Upper lobe of left lung (tissue), 4 donors: ENCODE data around the gene PID1.

Experiments used
- CTCF ChIP-seq, 6 experiments: fragments of 450-650 bp in 4 of 6; fragments of 200-600 bp in 2 of 6; sonication (generic) in 2 of 6; IDR thresholded peaks; one replicate each; pipeline ENCODE4 v1.5.1; 2016 to 2019; ENCODE audit warnings: antibody characterized with exemption in 6 of 6
- EP300 ChIP-seq, 4 donors: sonication (generic); formaldehyde crosslinking; IDR thresholded peaks; one replicate each; pipeline ENCODE4 v1.5.1; 2017; ENCODE audit warnings: antibody characterized with exemption in 4 of 4, control low read depth in 2 of 4
- POLR2A ChIP-seq, 4 donors: fragments of 450-650 bp; IDR thresholded peaks; one replicate each; pipeline ENCODE4 v1.5.1; 2016 to 2017; ENCODE audit warnings: antibody characterized with exemption in 4 of 4, mild to moderate bottlenecking in 2 of 4
- POLR2AphosphoS5 ChIP-seq, 2 donors: sonication (generic); formaldehyde crosslinking; IDR thresholded peaks; one replicate each; pipeline ENCODE4 v1.5.1; 2017; ENCODE audit warnings: antibody characterized with exemption in 2 of 2

- TF ChIP-seq CTCF (IDR thresholded peaks at IDR 0.05), result no peak
- no peak for TF ChIP-seq POLR2A (IDR thresholded peaks at IDR 0.05)
- no peak for TF ChIP-seq EP300 (IDR thresholded peaks at IDR 0.05)
- no peak for TF ChIP-seq POLR2AphosphoS5 (IDR thresholded peaks at IDR 0.05)
Observed at GRCh38 chr2:229160180-229160579, 110.9 kb downstream of the PID1 start.
